Natural killer cell (primary cell): ENCODE data around the gene ZNF154. TPM values are rescaled to one million over a fixed set of nuclear protein-coding genes. Genes with fewer than 3 reads are reported as not detected.

Source experiments
- ATAC-seq, 3 donors: fragments of 150-1000 bp in 2 of 3; fragments of 200-7000 bp in 1 of 3; cut with Tn5 transposase; 1 replicate in 1 of 3; 2 replicates in 2 of 3; pipeline ENCODE4 v1.10.0; 2021; ENCODE audit warnings: mild to moderate bottlenecking in 2 of 3, moderate library complexity in 2 of 3
- DNase-seq, 2 donors: peaks; one replicate each; pipeline versions ENCODE4 v3.0.0 to v3.0.0-alpha.2; 2013 to 2021; ENCODE audit warnings: mixed read lengths in 1 of 2
- H3K27ac ChIP-seq: one replicate; pipeline ENCODE4 v1.5.1; 2013; ENCODE audit warnings: mild to moderate bottlenecking, low read length
- H3K27me3 ChIP-seq: one replicate; pipeline ENCODE4 v1.6.1; 2013; ENCODE audit warnings: low read length; ENCODE audit not compliant: control insufficient read depth, insufficient read depth
- H3K36me3 ChIP-seq: one replicate; pipeline ENCODE4 v1.6.1; 2013; ENCODE audit warnings: low read length; ENCODE audit not compliant: control insufficient read depth, insufficient read depth
- H3K4me1 ChIP-seq: one replicate; pipeline ENCODE4 v1.6.1; 2013; ENCODE audit warnings: low read length; ENCODE audit not compliant: control insufficient read depth, insufficient read depth
- H3K4me3 ChIP-seq: one replicate; pipeline ENCODE4 v1.5.1; 2013; ENCODE audit warnings: low read length
- H3K9me3 ChIP-seq: one replicate; pipeline ENCODE4 v1.6.1; 2013; ENCODE audit warnings: low read length; ENCODE audit not compliant: control insufficient read depth, insufficient read depth
- H3K27ac Mint-ChIP-seq, 2 donors: one replicate each; pipeline ENCODE4 v1.8.0; 2022; ENCODE audit warnings: mild to moderate bottlenecking in 2 of 2, mixed read lengths in 2 of 2, moderate library complexity in 1 of 2
- H3K27me3 Mint-ChIP-seq, 2 donors: one replicate each; pipeline ENCODE4 v1.8.0; 2022; ENCODE audit warnings: low read depth in 2 of 2, mixed read lengths in 2 of 2
- H3K36me3 Mint-ChIP-seq: one replicate; pipeline ENCODE4 v1.8.0; 2022; ENCODE audit warnings: mixed read lengths
- H3K4me1 Mint-ChIP-seq, 2 donors: one replicate each; pipeline ENCODE4 v1.8.0; 2022; ENCODE audit warnings: mixed read lengths in 2 of 2
- H3K4me3 Mint-ChIP-seq: one replicate; pipeline ENCODE4 v1.8.0; 2022; ENCODE audit warnings: mild to moderate bottlenecking, moderate library complexity, mixed read lengths
- H3K9me3 Mint-ChIP-seq, 2 donors: one replicate each; pipeline ENCODE4 v1.8.0; 2022; ENCODE audit warnings: mixed read lengths in 2 of 2
- CTCF ChIP-seq: fragments of 200-600 bp; IDR thresholded peaks from one replicate; pipeline ENCODE4 v1.8.0; 2022; ENCODE audit warnings: antibody characterized with exemption
- WGBS: methylation state at CpG from one replicate; pipeline ENCODE4 v1.1.7; 2013; ENCODE audit warnings: missing lambda C conversion rate; ENCODE audit not compliant: insufficient coverage; 5-methylcytosine and 5-hydroxymethylcytosine counted together
- intact Hi-C: fragments of 100-400 bp; cut with micrococcal nuclease; formaldehyde crosslinking; loops from one replicate; pipeline ENCODE4 v1.14.2; 2022
- total RNA-seq, 4 donors: library from RNA; stranded (reverse); fragments of 120-200 nt in 1 of 4; gene quantifications; one replicate each; pipeline versions ENCODE4 v1.2.3 to v1.2.4, GENCODE V29; 2013 to 2022

ZNF154 gene
- 10 to 100 TPM in 1 of 3 donors, 1 to 10 TPM in 2; 4.2 to 21.6 (median 9.5) TPM for total RNA-seq
- total RNA-seq (2013): 18.7 TPM

GRCh38 chr19:57708641-57709361, at the start of gene ZNF154:
ZNF154 (minus strand) TSS chr19:57709204; CDS start chr19:57708971, 233 bp downstream.
- Mint-ChIP-seq H3K9me3 (peaks cover 9 to 10% of the 10 kb centered on the region in 2 donors), H3K36me3 (peaks cover 26% of the 10 kb centered on the region)

GRCh38 chr19:57757941-57758340, 48.9 kb upstream of the ZNF154 start:
- no peak overlapping the region for H3K27ac ChIP-seq
- 100% methylated on average over 1 of the region's 2 CpGs for WGBS
- Mint-ChIP-seq H3K9me3 (peaks cover 5 to 17% of the 10 kb centered on the region in 2 donors), H3K27me3 (no peaks in the 10 kb centered on the region), H3K27ac (no peak overlapping the region), H3K4me1 (no peaks in the 10 kb centered on the region), H3K36me3 (peaks cover 37% of the 10 kb centered on the region), H3K4me3 (no peak overlapping the region)
- H3K9me3 ChIP-seq: peaks cover 42% of the 10 kb centered on the region
- no peak for DNase-seq
- no peak overlapping the region for H3K4me3 ChIP-seq
- H3K36me3 ChIP-seq: peaks cover 20% of the 10 kb centered on the region
- H3K4me1 ChIP-seq: no peaks in the 10 kb centered on the region
- intact Hi-C loops: no loop called here
- ATAC-seq: no peak
- no peak for TF ChIP-seq CTCF
- no peaks in the 10 kb centered on the region for H3K27me3 ChIP-seq

More at GRCh38 chr19:57708641-57709361, at the start of gene ZNF154:
- TF ChIP-seq CTCF: no peak
- Histone ChIP-seq H3K4me1 (peaks cover 14% of the 10 kb centered on the region), H3K4me3 (peak within 1 kb of the TSS; percentile 56), H3K27me3 (no peaks in the 10 kb centered on the region), H3K27ac (peak within 1 kb of the TSS; percentile 90), H3K9me3 (peaks cover 47% of the 10 kb centered on the region), H3K36me3 (no peaks in the 10 kb centered on the region)
- intact Hi-C loops: loop anchor here (2.0 kb wide), 2 partner anchors 18 to 26 kb away; partner anchors contain the start of gene ZNF671
- Mint-ChIP-seq H3K4me3 (peak within 1 kb of the TSS; percentile 86), H3K27ac (peak within 1 kb of the TSS; percentile 83 to 99), H3K27me3 (no peaks in the 10 kb centered on the region), H3K4me1 (peaks cover 7 to 53% of the 10 kb centered on the region in 2 donors)
- DNase-seq: peak; percentile 54 to 63
- WGBS: 5% methylated on average over 53 of the region's 53 CpGs
- ATAC-seq: peak; percentile 67 to 89 (median 87)

- Histone ChIP-seq H3K27ac (no peak overlapping the region), H3K27me3 (no peaks in the 10 kb centered on the region), H3K4me3 (no peak overlapping the region), H3K9me3 (peaks cover 68% of the 10 kb centered on the region), H3K36me3 (peaks cover 40% of the 10 kb centered on the region), H3K4me1 (no peaks in the 10 kb centered on the region)
- no peaks in the 10 kb centered on the region for H3K27me3 Mint-ChIP-seq
- TF ChIP-seq CTCF: no peak
- peaks cover 0 to 10% of the 10 kb centered on the region in 2 donors for H3K4me1 Mint-ChIP-seq
- H3K9me3 Mint-ChIP-seq: peaks cover 10 to 24% of the 10 kb centered on the region in 2 donors
- H3K27ac Mint-ChIP-seq: no peak overlapping the region
- H3K36me3 Mint-ChIP-seq: peaks cover 64% of the 10 kb centered on the region
- no peak overlapping the region for H3K4me3 Mint-ChIP-seq
- 100% methylated on average over 4 of the region's 4 CpGs for WGBS
- ATAC-seq (no peak), DNase-seq (no peak)
- intact Hi-C loops: no loop called here
These were observed 46.0 kb upstream of the ZNF154 start for GRCh38 chr19:57755031-57755430.
